ENCODE measurements around the gene NREP. TPM values are rescaled to one million over a fixed set of nuclear protein-coding genes. Genes with fewer than 3 reads are reported as not detected.
"Not testable (repeated sequence)": the region's sequence is repeated elsewhere in the genome, so short reads cannot be mapped to it uniquely, and the experiment has no call there.

Gene NREP
- total RNA-seq, 1 donor from 2014 or later, result 1,006 TPM

GRCh38 chr5:111722140-111722539 lies 34.9 kb downstream of the NREP start:
- TF ChIP-seq, protein P1, sequence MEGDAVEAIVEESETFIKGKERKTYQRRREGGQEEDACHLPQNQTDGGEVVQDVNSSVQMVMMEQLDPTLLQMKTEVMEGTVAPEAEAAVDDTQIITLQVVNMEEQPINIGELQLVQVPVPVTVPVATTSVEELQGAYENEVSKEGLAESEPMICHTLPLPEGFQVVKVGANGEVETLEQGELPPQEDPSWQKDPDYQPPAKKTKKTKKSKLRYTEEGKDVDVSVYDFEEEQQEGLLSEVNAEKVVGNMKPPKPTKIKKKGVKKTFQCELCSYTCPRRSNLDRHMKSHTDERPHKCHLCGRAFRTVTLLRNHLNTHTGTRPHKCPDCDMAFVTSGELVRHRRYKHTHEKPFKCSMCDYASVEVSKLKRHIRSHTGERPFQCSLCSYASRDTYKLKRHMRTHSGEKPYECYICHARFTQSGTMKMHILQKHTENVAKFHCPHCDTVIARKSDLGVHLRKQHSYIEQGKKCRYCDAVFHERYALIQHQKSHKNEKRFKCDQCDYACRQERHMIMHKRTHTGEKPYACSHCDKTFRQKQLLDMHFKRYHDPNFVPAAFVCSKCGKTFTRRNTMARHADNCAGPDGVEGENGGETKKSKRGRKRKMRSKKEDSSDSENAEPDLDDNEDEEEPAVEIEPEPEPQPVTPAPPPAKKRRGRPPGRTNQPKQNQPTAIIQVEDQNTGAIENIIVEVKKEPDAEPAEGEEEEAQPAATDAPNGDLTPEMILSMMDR (IDR thresholded peaks at IDR 0.05), result no peak
- Mint-ChIP-seq H3K9me3 (ENCODE audit: low read depth) (peaks cover 20% of the 10 kb centered on the region), H3K27ac (ENCODE audit: unreplicated experiment) (no peak overlapping the region), H3K4me1 (ENCODE audit: low read depth) (peaks cover 4% of the 10 kb centered on the region), H3K36me3 (ENCODE audit: low read depth) (peaks cover 28% of the 10 kb centered on the region), H3K27me3 (ENCODE audit: low read depth) (no peaks in the 10 kb centered on the region), H3K4me3 (ENCODE audit: unreplicated experiment) (no peak overlapping the region)
- DNase-seq (ENCODE audit: low spot score), result no peak

- TF ChIP-seq, protein P1 (IDR thresholded peaks at IDR 0.05), result no peak
- Mint-ChIP-seq H3K27ac (ENCODE audit: unreplicated experiment) (peak overlapping the region; percentile 9), H3K36me3 (ENCODE audit: low read depth) (peaks cover 26% of the 10 kb centered on the region), H3K27me3 (ENCODE audit: low read depth) (no peaks in the 10 kb centered on the region), H3K4me1 (ENCODE audit: low read depth) (peaks cover 4% of the 10 kb centered on the region), H3K4me3 (ENCODE audit: unreplicated experiment) (no peak overlapping the region), H3K9me3 (ENCODE audit: low read depth) (peaks cover 31% of the 10 kb centered on the region)
- DNase-seq (ENCODE audit: low spot score), result no peak
These were observed 36.6 kb downstream of the NREP start for GRCh38 chr5:111720333-111720890.

DNA sequence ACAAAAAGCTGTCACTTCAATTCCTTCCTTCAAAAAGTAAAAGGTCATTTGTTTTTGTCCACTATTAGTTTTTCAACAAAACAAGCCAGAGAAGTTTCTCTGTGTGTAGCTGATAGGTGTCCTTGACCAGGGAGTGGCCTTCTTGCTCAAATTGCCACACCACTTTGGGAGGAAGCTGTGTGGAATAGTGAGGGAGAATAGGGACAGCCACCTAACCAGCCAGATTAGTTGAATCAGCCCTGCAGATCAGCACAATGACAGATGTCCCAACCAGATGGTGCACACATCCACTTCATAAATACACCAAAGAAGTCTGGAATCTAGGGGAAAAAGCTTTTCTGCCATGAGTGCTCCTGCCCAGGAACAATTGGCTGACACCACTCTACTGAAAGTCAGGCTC lies 37.2 kb downstream of the NREP start:
- Mint-ChIP-seq H3K4me1 (ENCODE audit: low read depth) (peaks cover 4% of the 10 kb centered on the region), H3K27ac (ENCODE audit: unreplicated experiment) (no peak overlapping the region), H3K36me3 (ENCODE audit: low read depth) (peaks cover 31% of the 10 kb centered on the region), H3K27me3 (ENCODE audit: low read depth) (no peaks in the 10 kb centered on the region), H3K9me3 (ENCODE audit: low read depth) (peaks cover 37% of the 10 kb centered on the region), H3K4me3 (ENCODE audit: unreplicated experiment) (no peak overlapping the region)
- TF ChIP-seq, protein P1 (IDR thresholded peaks at IDR 0.05), result no peak
- DNase-seq (ENCODE audit: low spot score), result no peak

GRCh38 chr5:111716789-111717188 lies 40.2 kb downstream of the NREP start:
- H3K4me3 Mint-ChIP-seq (ENCODE audit: unreplicated experiment); H3K27me3 Mint-ChIP-seq (ENCODE audit: low read depth); H3K27ac Mint-ChIP-seq (ENCODE audit: unreplicated experiment); H3K4me1 Mint-ChIP-seq (ENCODE audit: low read depth); DNase-seq (ENCODE audit: low spot score): not testable (repeated sequence)
- Mint-ChIP-seq H3K36me3 (ENCODE audit: low read depth) (peaks cover 54% of the 10 kb centered on the region), H3K9me3 (ENCODE audit: low read depth) (peaks cover 67% of the 10 kb centered on the region)

GRCh38 chr5:111707630-111708164 lies 49.3 kb downstream of the NREP start:
- no peaks in the 10 kb centered on the region for H3K4me1 Mint-ChIP-seq (ENCODE audit: low read depth)
- H3K36me3 Mint-ChIP-seq (ENCODE audit: low read depth), result peaks cover 11% of the 10 kb centered on the region
- no peaks in the 10 kb centered on the region for H3K27me3 Mint-ChIP-seq (ENCODE audit: low read depth)
- DNase-seq (ENCODE audit: low spot score), result no peak
- H3K4me3 Mint-ChIP-seq (ENCODE audit: unreplicated experiment), result no peak overlapping the region
- H3K27ac Mint-ChIP-seq (ENCODE audit: unreplicated experiment), result no peak overlapping the region
- TF ChIP-seq, protein P1 (IDR thresholded peaks at IDR 0.05), result no peak
- H3K9me3 Mint-ChIP-seq (ENCODE audit: low read depth), result peaks cover 14% of the 10 kb centered on the region

- Mint-ChIP-seq H3K4me1 (ENCODE audit: low read depth) (no peaks in the 10 kb centered on the region), H3K27ac (ENCODE audit: unreplicated experiment) (no peak overlapping the region), H3K27me3 (ENCODE audit: low read depth) (no peaks in the 10 kb centered on the region), H3K9me3 (ENCODE audit: low read depth) (peaks cover 2% of the 10 kb centered on the region), H3K36me3 (ENCODE audit: low read depth) (peaks cover 2% of the 10 kb centered on the region), H3K4me3 (ENCODE audit: unreplicated experiment) (no peak overlapping the region)
- TF ChIP-seq, protein P1 (IDR thresholded peaks at IDR 0.05), result no peak
- no peak for DNase-seq (ENCODE audit: low spot score)
These were observed 50.6 kb downstream of the NREP start for GRCh38 chr5:111706345-111706744.
